Stimulated activated CD4-positive, alpha-beta T cell treated with anti-CD3 and anti-CD28 coated beads, Interleukin-4, amount 100 ng/mL, for 1 hour (primary cell): Measurements from ENCODE around the gene OR52W1.

Experiments used
- DNase-seq: peaks from one replicate; pipeline ENCODE4 v3.0.0-alpha.2; 2020

The OR52W1 gene

GRCh38 chr11:6199174-6199810 lies at the start of gene OR52W1:
Gene OR52W1, plus strand, starts transcription at chr11:6199224. Its CDS starts 0 bp downstream, at chr11:6199224.
- no peak for DNase-seq

- DNase-seq: no peak
Measured at GRCh38 chr11:6151117-6151516, 47.9 kb upstream of the OR52W1 start.

- DNase-seq: no peak
Measured at GRCh38 chr11:6152126-6152525, 46.9 kb upstream of the OR52W1 start.

- DNase-seq: no peak
Measured at GRCh38 chr11:6156628-6157359, 42.2 kb upstream of the OR52W1 start.

GRCh38 chr11:6170226-6170625 lies 28.8 kb upstream of the OR52W1 start, which contains the start of gene OR52B2:
Gene OR52B2, minus strand, starts transcription at chr11:6170326. Its CDS starts 0 bp downstream, at chr11:6170326.
- DNase-seq: no peak

GRCh38 chr11:6175440-6175839 lies 23.6 kb upstream of the OR52W1 start:
- DNase-seq: no peak

- DNase-seq: no peak
Measured at GRCh38 chr11:6191742-6192141, 7.3 kb upstream of the OR52W1 start.

GRCh38 chr11:6194065-6194581 lies 4.9 kb upstream of the OR52W1 start:
- DNase-seq: no peak

GRCh38 chr11:6196396-6196795 lies 2.6 kb upstream of the OR52W1 start:
- DNase-seq: no peak

- DNase-seq: no peak
Measured at GRCh38 chr11:6197466-6198200, 1.4 kb upstream of the OR52W1 start.

- no peak for DNase-seq
Measured at GRCh38 chr11:6200975-6201374, 2.0 kb downstream of the OR52W1 start.

GRCh38 chr11:6201481-6201880 lies 2.5 kb downstream of the OR52W1 start:
- DNase-seq: no peak

GRCh38 chr11:6202041-6202440 lies 3.0 kb downstream of the OR52W1 start:
- DNase-seq: no peak

- DNase-seq: no peak
Measured at GRCh38 chr11:6203327-6203726, 4.3 kb downstream of the OR52W1 start.

- DNase-seq: no peak
Measured at GRCh38 chr11:6204706-6205105, 5.7 kb downstream of the OR52W1 start.

- DNase-seq: no peak
Measured at GRCh38 chr11:6205366-6205765, 6.3 kb downstream of the OR52W1 start, which contains the start of gene C11orf42. Gene C11orf42, plus strand, starts transcription at chr11:6205557. Its CDS starts 59 bp downstream, at chr11:6205616.

- DNase-seq: no peak
Measured at GRCh38 chr11:6206456-6207180, 7.6 kb downstream of the OR52W1 start.

- DNase-seq: no peak
Measured at GRCh38 chr11:6209801-6210200, 10.8 kb downstream of the OR52W1 start.

- no peak for DNase-seq
Measured at GRCh38 chr11:6210274-6210955, 11.4 kb downstream of the OR52W1 start.

GRCh38 chr11:6214530-6214929 lies 15.5 kb downstream of the OR52W1 start:
- no peak for DNase-seq

- no peak for DNase-seq
Measured at GRCh38 chr11:6216501-6216900, 17.5 kb downstream of the OR52W1 start.

GRCh38 chr11:6217722-6218121 lies 18.7 kb downstream of the OR52W1 start:
- DNase-seq: no peak
